CD14-positive monocyte (primary cell): ENCODE data around the gene PPIF. TPM values are rescaled to one million over a fixed set of nuclear protein-coding genes. Genes with fewer than 3 reads are reported as not detected.

Experiments used
- DNase-seq, 3 donors: peaks; one replicate each; pipeline ENCODE4 v3.0.0-alpha.2; 2011 to 2022
- H2AFZ ChIP-seq: 2 replicates; pipeline ENCODE4 v1.6.0; 2012; ENCODE audit warnings: mild to moderate bottlenecking, low read depth, low read length, inconsistent platforms; ENCODE audit not compliant: insufficient read depth, poor library complexity, severe bottlenecking
- H3K27ac ChIP-seq, 2 donors: 1 replicate in 1 of 2; 2 replicates in 1 of 2; pipeline ENCODE4 v1.5.1; 2012 to 2013; ENCODE audit warnings: low read length in 2 of 2, control low read depth in 1 of 2, inconsistent platforms in 1 of 2, low read depth in 1 of 2, mild to moderate bottlenecking in 1 of 2
- H3K27me3 ChIP-seq, 2 donors: one replicate each; pipeline versions ENCODE4 v1.6.0 to v1.6.1; 2011 to 2013; ENCODE audit warnings: low read length in 2 of 2; ENCODE audit not compliant: control insufficient read depth in 2 of 2, insufficient read depth in 2 of 2
- H3K36me3 ChIP-seq, 2 donors: replicated peaks in 1 of 2; 1 replicate in 1 of 2; 2 replicates in 1 of 2; pipeline versions ENCODE4 v1.5.1 to v1.6.1; 2012 to 2013; ENCODE audit warnings: low read length in 2 of 2, control low read depth in 1 of 2, inconsistent platforms in 1 of 2, mild to moderate bottlenecking in 1 of 2; ENCODE audit not compliant: insufficient read depth in 2 of 2, control insufficient read depth in 1 of 2
- H3K4me1 ChIP-seq, 2 donors: 1 replicate in 1 of 2; 2 replicates in 1 of 2; pipeline versions ENCODE4 v1.5.1 to v1.6.1; 2012 to 2013; ENCODE audit warnings: low read length in 2 of 2, control low read depth in 1 of 2, inconsistent platforms in 1 of 2, mild to moderate bottlenecking in 1 of 2, moderate library complexity in 1 of 2; ENCODE audit not compliant: insufficient read depth in 2 of 2, control insufficient read depth in 1 of 2
- H3K4me2 ChIP-seq: replicated peaks from 2 replicates; pipeline ENCODE3; 2012; ENCODE audit warnings: low read length, moderate library complexity, mild to moderate bottlenecking; ENCODE audit not compliant: poor library complexity, severe bottlenecking; ENCODE audit errors: extremely low read depth
- H3K4me3 ChIP-seq, 3 experiments: fragments of 200-600 bp in 1 of 3; sonication (generic) in 1 of 3; replicated peaks in 1 of 3; 1 replicate in 2 of 3; 2 replicates in 1 of 3; pipeline ENCODE4 v1.5.1; 2011 to 2013; ENCODE audit warnings: low read length in 3 of 3, mild to moderate bottlenecking in 3 of 3, control low read depth in 2 of 3, low read depth in 2 of 3, inconsistent platforms in 1 of 3, moderate library complexity in 1 of 3
- H3K79me2 ChIP-seq: 2 replicates; pipeline ENCODE4 v1.6.0; 2012; ENCODE audit warnings: mild to moderate bottlenecking, control low read depth, inconsistent platforms, low read length, moderate library complexity; ENCODE audit not compliant: insufficient read depth
- H3K9ac ChIP-seq: 2 replicates; pipeline ENCODE4 v1.6.0; 2017; ENCODE audit warnings: low read length, mild to moderate bottlenecking; ENCODE audit not compliant: insufficient read depth, poor library complexity, severe bottlenecking
- H3K9me3 ChIP-seq, 2 donors: replicated peaks in 1 of 2; 1 replicate in 1 of 2; 2 replicates in 1 of 2; pipeline versions ENCODE4 v1.5.1 to v1.6.1; 2012 to 2013; ENCODE audit warnings: low read length in 2 of 2, control low read depth in 1 of 2; ENCODE audit not compliant: control insufficient read depth in 1 of 2, insufficient read depth in 1 of 2
- H4K20me1 ChIP-seq: 2 replicates; pipeline ENCODE4 v1.6.0; 2012; ENCODE audit warnings: mild to moderate bottlenecking, low read length, control low read depth, moderate library complexity; ENCODE audit not compliant: insufficient read depth
- H3K27ac Mint-ChIP-seq, 7 donors: one replicate each; pipeline ENCODE4 v1.8.0; 2020; ENCODE audit warnings: mild to moderate bottlenecking in 7 of 7, mixed read lengths in 7 of 7, moderate library complexity in 6 of 7, inconsistent platforms in 2 of 7
- H3K27me3 Mint-ChIP-seq, 3 donors: one replicate each; pipeline ENCODE4 v1.8.0; 2021 to 2022; ENCODE audit warnings: low read depth in 3 of 3, mild to moderate bottlenecking in 3 of 3, mixed read lengths in 3 of 3, moderate library complexity in 3 of 3, inconsistent platforms in 1 of 3
- H3K36me3 Mint-ChIP-seq, 2 donors: one replicate each; pipeline ENCODE4 v1.8.0; 2020; ENCODE audit warnings: mixed read lengths in 2 of 2, inconsistent platforms in 1 of 2, mild to moderate bottlenecking in 1 of 2
- H3K4me1 Mint-ChIP-seq: one replicate; pipeline ENCODE4 v1.8.0; 2020; ENCODE audit warnings: mild to moderate bottlenecking, mixed read lengths
- H3K4me3 Mint-ChIP-seq, 2 donors: one replicate each; pipeline ENCODE4 v1.8.0; 2020; ENCODE audit warnings: mild to moderate bottlenecking in 2 of 2, mixed read lengths in 2 of 2, moderate library complexity in 1 of 2
- H3K9me3 Mint-ChIP-seq, 7 donors: one replicate each; pipeline ENCODE4 v1.8.0; 2020 to 2022; ENCODE audit warnings: mixed read lengths in 7 of 7, mild to moderate bottlenecking in 6 of 7, moderate library complexity in 6 of 7, inconsistent platforms in 2 of 7
- WGBS: methylation state at CpG from one replicate; pipeline ENCODE4 v1.1.5; 2013; ENCODE audit warnings: missing lambda C conversion rate; ENCODE audit not compliant: insufficient coverage; 5-methylcytosine and 5-hydroxymethylcytosine counted together
- intact Hi-C, 2 donors: fragments of 100-400 bp; cut with micrococcal nuclease; formaldehyde crosslinking; loops; one replicate each; pipeline versions ENCODE4 v1.15.0 to v1.15.1; 2023
- polyA plus RNA-seq, 3 donors: library from polyadenylated mRNA; depleted of rRNA in 1 of 3; unstranded in 2 of 3; stranded (reverse) in 1 of 3; fragments of 300-500 nt in 2 of 3; fragments of >200 nt in 1 of 3; fragmentation: Illumina TruSeq in 2 of 3; gene quantifications; 1 replicate in 2 of 3; 2 replicates in 1 of 3; pipeline ENCODE4 v1.2.3, GENCODE V29; 2012 to 2021
- TF ChIP-seq, protein P1 (sequence below): fragments of 200-600 bp; IDR thresholded peaks from one replicate; pipeline ENCODE4 v1.8.0; 2022; ENCODE audit warnings: antibody characterized with exemption, mild to moderate bottlenecking

PPIF gene
- polyA plus RNA-seq, 3 donors = 36.6 to 1,064 (median 52.3) TPM

DNA sequence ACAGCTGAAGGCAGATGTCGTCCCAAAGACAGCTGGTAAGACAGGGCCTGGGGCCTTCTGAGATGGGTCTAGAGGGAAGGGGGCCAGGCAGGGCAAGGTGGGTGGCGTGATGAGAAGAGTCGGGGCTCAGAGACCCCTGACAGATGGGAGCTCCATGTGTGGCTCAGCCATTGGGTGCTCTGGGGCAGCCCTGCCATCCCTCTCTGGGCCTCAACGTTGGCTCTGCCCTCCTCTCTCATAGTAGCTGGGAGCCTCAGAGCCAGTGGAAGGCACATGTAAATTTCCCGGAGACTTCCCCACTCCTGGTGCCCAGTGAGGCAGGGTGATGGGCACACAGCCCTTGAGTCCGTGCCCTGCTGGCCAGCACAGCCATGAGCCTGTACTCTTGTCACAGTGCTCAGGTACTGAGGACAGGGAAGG, 1.8 kb downstream of the PPIF start:
- Histone ChIP-seq H3K4me3 (peak overlapping the region in 2 of 3 experiments; percentile 83 to 88), H2AFZ (no peak overlapping the region), H3K4me1 (peaks cover 90 to 94% of the 10 kb centered on the region in 2 donors), H3K27me3 (no peaks in the 10 kb centered on the region), H3K9ac (peak overlapping the region; percentile 100), H3K36me3 (peaks cover 49 to 55% of the 10 kb centered on the region in 2 donors), H3K9me3 (no peaks in the 10 kb centered on the region), H3K4me2 (peak overlapping the region; percentile 82), H4K20me1 (peaks cover 67% of the 10 kb centered on the region), H3K27ac (peak overlapping the region; percentile 96 to 99), H3K79me2 (peaks cover 69% of the 10 kb centered on the region)
- intact Hi-C loops = loop anchor here (5.0 kb wide), 3 partner anchors 37 to 102 kb away; no protein-coding TSS in a partner anchor
- TF ChIP-seq, protein P1, sequence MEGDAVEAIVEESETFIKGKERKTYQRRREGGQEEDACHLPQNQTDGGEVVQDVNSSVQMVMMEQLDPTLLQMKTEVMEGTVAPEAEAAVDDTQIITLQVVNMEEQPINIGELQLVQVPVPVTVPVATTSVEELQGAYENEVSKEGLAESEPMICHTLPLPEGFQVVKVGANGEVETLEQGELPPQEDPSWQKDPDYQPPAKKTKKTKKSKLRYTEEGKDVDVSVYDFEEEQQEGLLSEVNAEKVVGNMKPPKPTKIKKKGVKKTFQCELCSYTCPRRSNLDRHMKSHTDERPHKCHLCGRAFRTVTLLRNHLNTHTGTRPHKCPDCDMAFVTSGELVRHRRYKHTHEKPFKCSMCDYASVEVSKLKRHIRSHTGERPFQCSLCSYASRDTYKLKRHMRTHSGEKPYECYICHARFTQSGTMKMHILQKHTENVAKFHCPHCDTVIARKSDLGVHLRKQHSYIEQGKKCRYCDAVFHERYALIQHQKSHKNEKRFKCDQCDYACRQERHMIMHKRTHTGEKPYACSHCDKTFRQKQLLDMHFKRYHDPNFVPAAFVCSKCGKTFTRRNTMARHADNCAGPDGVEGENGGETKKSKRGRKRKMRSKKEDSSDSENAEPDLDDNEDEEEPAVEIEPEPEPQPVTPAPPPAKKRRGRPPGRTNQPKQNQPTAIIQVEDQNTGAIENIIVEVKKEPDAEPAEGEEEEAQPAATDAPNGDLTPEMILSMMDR = no peak
- Mint-ChIP-seq H3K4me1 (peaks cover 79% of the 10 kb centered on the region), H3K36me3 (peaks cover 56% of the 10 kb centered on the region in 2 donors), H3K9me3 (peaks cover 0 to 2% (median 0%) of the 10 kb centered on the region in 7 donors), H3K27ac (peak overlapping the region; percentile 96 to 98 (median 97)), H3K4me3 (peak overlapping the region; percentile 91 to 92), H3K27me3 (peaks cover 0 to 4% (median 4%) of the 10 kb centered on the region in 3 donors)
- 85% methylated on average over 4 of the region's 6 CpGs for WGBS
- DNase-seq = peak in 1 of 3 donors; percentile 9

DNA sequence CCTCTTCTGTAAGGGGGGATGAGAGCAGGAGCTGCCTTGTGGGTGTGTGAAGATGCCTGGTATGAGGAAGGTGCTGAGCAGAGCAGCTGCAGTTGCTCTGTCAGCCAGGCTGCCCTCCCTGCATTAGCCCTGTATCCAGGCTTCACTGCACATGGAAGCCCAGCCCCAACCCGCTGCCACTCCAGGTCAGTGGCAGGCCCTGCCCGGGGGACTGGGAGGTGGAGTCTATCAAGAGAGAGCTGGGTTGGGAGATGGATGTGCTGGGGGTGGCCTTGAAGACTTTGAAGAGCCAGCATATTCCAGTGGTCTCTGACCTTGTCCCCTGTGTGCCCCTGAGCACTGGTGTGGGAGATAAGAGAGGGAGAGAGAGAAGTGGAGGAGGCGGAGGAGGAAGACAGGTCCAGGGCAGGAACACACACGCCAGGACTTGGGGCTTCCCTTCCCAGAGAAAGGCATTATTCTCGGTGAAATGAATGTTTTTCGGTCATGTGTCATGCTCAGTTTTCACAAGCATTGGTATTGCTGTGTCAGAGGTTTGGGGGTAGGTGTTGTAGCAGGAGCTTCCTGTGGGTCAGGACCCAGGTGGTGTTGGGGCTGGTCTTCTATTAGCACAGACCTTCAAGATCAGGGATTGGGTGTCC, 2.6 kb downstream of the PPIF start:
- peaks cover 75% of the 10 kb centered on the region for H4K20me1 ChIP-seq
- peaks cover 57 to 63% of the 10 kb centered on the region in 2 donors for H3K36me3 ChIP-seq
- peaks cover 64 to 65% of the 10 kb centered on the region in 2 donors for H3K36me3 Mint-ChIP-seq
- H3K9me3 ChIP-seq = no peaks in the 10 kb centered on the region
- H3K4me1 ChIP-seq = peaks cover 92 to 96% of the 10 kb centered on the region in 2 donors
- intact Hi-C loops = loop anchor here (5.0 to 10.0 kb wide), 5 partner anchors 33 to 105 kb away; no protein-coding TSS in a partner anchor
- TF ChIP-seq, protein P1 = no peak
- WGBS = 80% methylated on average over 6 of the region's 6 CpGs
- no peaks in the 10 kb centered on the region for H3K27me3 ChIP-seq
- peaks cover 82% of the 10 kb centered on the region for H3K4me1 Mint-ChIP-seq
- peak overlapping the region; percentile 82 for H3K4me2 ChIP-seq
- H3K79me2 ChIP-seq = peaks cover 77% of the 10 kb centered on the region
- peak overlapping the region in 1 of 3 experiments; percentile 83 for H3K4me3 ChIP-seq
- peak overlapping the region; percentile 100 for H3K9ac ChIP-seq
- H3K27ac ChIP-seq = peak overlapping the region; percentile 96 to 99
- H3K9me3 Mint-ChIP-seq = peaks cover 0 to 2% (median 0%) of the 10 kb centered on the region in 7 donors
- DNase-seq = peak in 1 of 3 donors; percentile 7
- peak overlapping the region; percentile 42 to 92 for H3K4me3 Mint-ChIP-seq
- H3K27me3 Mint-ChIP-seq = peaks cover 0 to 4% (median 3%) of the 10 kb centered on the region in 3 donors
- no peak overlapping the region for H2AFZ ChIP-seq
- H3K27ac Mint-ChIP-seq = peak overlapping the region; percentile 82 to 98 (median 96)
